Spleen (tissue), 7 donors: Measurements from ENCODE around the gene MAPT.

Source experiments
- POLR2AphosphoS5 ChIP-seq, 3 donors: sonication (generic); formaldehyde crosslinking; IDR thresholded peaks; one replicate each; pipeline ENCODE4 v1.5.1; 2017; ENCODE audit warnings: antibody characterized with exemption in 3 of 3
- TF ChIP-seq, protein P1 (sequence below), 11 experiments: fragments of 200-600 bp in 7 of 11; fragments of 450-650 bp in 4 of 11; sonication (generic) in 4 of 11; IDR thresholded peaks in 8 of 11; conservative IDR thresholded peaks in 3 of 11; 1 replicate in 7 of 11; 2 replicates in 4 of 11; pipeline versions ENCODE4 v1.4.0 to v1.8.0; 2016 to 2021; ENCODE audit warnings: antibody characterized with exemption in 11 of 11, inconsistent platforms in 4 of 11, mild to moderate bottlenecking in 1 of 11
- donor health status: DM: no; HTN: no; CAD: no; lungs with moderate emphysema.
- donor health status: DM: no; HTN: no; CAD: no.
- donor health status: DM: no; HTN: no; CAD: no.

DNA sequence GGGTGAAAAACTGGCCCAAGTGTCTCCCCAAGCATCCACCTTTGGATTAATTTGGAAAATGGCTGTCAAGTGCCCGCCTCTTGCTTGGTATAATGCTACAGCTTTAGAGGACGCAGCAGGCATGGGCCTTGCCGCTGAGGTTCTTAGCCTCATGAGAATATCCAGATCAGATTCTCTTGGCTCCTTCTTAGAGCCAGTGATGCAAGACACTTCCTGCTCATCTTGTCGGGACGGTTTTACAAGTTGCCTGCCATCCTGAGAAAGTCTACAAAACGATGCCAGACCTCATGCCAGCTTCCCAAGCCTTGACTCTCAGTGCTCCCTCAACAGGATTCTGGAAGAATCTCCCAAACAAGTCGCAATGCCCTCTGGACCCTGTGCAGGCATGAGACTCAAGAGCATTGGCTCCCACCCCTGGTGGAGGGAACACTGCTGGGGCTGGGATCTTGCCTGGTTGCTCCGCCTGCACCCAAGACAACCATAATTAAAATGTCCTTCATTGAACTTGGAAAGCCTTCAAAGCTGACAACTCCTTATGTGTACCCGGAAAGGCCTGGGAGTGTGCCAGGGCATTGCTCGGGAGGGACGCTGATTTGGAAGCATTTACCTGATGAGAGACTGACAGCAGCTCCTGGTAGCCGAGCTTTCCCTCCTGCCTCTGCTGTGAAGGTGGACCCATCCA lies 78.9 kb downstream of the MAPT start:
- TF ChIP-seq, protein P1, sequence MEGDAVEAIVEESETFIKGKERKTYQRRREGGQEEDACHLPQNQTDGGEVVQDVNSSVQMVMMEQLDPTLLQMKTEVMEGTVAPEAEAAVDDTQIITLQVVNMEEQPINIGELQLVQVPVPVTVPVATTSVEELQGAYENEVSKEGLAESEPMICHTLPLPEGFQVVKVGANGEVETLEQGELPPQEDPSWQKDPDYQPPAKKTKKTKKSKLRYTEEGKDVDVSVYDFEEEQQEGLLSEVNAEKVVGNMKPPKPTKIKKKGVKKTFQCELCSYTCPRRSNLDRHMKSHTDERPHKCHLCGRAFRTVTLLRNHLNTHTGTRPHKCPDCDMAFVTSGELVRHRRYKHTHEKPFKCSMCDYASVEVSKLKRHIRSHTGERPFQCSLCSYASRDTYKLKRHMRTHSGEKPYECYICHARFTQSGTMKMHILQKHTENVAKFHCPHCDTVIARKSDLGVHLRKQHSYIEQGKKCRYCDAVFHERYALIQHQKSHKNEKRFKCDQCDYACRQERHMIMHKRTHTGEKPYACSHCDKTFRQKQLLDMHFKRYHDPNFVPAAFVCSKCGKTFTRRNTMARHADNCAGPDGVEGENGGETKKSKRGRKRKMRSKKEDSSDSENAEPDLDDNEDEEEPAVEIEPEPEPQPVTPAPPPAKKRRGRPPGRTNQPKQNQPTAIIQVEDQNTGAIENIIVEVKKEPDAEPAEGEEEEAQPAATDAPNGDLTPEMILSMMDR (IDR thresholded peaks at IDR 0.05 in 8 of 11, conservative IDR thresholded peaks at IDR 0.05 in 3 of 11), result no peak
- TF ChIP-seq POLR2AphosphoS5 (IDR thresholded peaks at IDR 0.05), result no peak
